ENCODE measurements around the gene RO60.
A peak's percentile ranks its signal among the peaks of the same experiment; 100 is the strongest.

RO60 gene

DNA sequence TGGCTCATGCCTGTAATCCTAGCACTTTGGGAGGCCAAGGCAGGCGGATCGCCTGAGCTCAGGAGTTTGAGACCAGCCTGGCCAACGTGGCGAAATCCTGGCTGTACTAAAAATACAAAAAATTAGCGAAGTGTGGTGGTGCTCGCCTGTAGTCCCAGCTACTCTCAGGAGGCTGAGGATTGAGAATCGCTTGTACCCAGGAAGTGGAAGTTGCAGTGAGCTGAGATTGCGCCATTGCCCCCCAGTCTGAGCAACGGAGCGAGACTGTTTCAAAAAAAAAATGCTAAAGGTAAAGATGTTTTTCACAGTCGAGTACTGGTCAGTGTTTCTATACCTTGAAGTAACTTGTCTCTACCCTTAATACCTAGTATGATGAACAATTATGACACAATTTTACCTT is 34.7 kb downstream of the RO60 start:
- H3K27me3 ChIP-seq (replicated peaks; ENCODE audit: insufficient read depth, low read length), result no peaks in the 10 kb centered on the region
- no peak overlapping the region for H3K27ac ChIP-seq (ENCODE audit: low read length)
- no peaks in the 10 kb centered on the region; the same call in 1 of the 2 replicates for H3K36me3 ChIP-seq (replicated peaks; ENCODE audit: insufficient read depth, low read length)
- TF ChIP-seq EZH2phosphoT487 (IDR thresholded peaks at IDR 0.05; ENCODE audit: low read length) (no peak), EZH2 (optimal IDR thresholded peaks at IDR 0.05; ENCODE audit: low read depth, low read length) (no peak)
- TF ChIP-seq, protein P1, sequence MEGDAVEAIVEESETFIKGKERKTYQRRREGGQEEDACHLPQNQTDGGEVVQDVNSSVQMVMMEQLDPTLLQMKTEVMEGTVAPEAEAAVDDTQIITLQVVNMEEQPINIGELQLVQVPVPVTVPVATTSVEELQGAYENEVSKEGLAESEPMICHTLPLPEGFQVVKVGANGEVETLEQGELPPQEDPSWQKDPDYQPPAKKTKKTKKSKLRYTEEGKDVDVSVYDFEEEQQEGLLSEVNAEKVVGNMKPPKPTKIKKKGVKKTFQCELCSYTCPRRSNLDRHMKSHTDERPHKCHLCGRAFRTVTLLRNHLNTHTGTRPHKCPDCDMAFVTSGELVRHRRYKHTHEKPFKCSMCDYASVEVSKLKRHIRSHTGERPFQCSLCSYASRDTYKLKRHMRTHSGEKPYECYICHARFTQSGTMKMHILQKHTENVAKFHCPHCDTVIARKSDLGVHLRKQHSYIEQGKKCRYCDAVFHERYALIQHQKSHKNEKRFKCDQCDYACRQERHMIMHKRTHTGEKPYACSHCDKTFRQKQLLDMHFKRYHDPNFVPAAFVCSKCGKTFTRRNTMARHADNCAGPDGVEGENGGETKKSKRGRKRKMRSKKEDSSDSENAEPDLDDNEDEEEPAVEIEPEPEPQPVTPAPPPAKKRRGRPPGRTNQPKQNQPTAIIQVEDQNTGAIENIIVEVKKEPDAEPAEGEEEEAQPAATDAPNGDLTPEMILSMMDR (IDR thresholded peaks at IDR 0.05; ENCODE audit: low read length), result no peak
- no peaks in the 10 kb centered on the region for H4K20me1 ChIP-seq (ENCODE audit: insufficient read depth, low read length)
- H3K4me3 ChIP-seq (ENCODE audit: low read length), result no peak overlapping the region
- no peak overlapping the region for H3K4me2 ChIP-seq (ENCODE audit: low read depth, low read length)
- no peaks in the 10 kb centered on the region for H3K4me1 ChIP-seq (ENCODE audit: low read length)
- no peaks in the 10 kb centered on the region for H3F3A ChIP-seq (ENCODE audit: insufficient read depth, low read length)
- H3K9me2 ChIP-seq (replicated peaks; ENCODE audit: insufficient read depth, low read length), result no peaks in the 10 kb centered on the region
- H3K9ac ChIP-seq (ENCODE audit: low read length), result no peak overlapping the region
- H3K9me3 ChIP-seq (replicated peaks; ENCODE audit: insufficient read depth, low read length), result no peaks in the 10 kb centered on the region
- no peak overlapping the region for H2AFZ ChIP-seq (ENCODE audit: low read length)
- DNase-seq, result no peak
- H3K79me2 ChIP-seq (ENCODE audit: low read length), result no peaks in the 10 kb centered on the region

DNA sequence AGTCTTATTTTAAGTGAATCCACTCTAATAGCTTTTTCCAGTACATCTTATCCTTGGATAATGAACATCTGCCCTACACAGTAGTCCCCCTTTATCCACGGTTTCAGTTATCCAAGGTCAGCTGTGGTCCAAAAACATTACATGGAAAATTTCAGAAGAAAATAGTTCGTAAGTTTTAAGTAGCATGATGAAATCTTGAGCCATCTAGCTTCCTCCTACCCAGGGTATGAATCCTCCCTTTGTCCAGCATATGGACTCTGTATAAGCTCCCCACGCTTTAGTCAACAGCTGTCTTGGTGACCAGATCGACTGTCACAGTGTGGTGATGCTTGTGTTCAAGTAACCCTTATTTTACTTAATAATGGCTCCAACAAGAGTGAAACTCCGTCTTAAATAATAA is 43.2 kb downstream of the RO60 start:
- Histone ChIP-seq H3K9me2 (replicated peaks; ENCODE audit: insufficient read depth, low read length) (no peaks in the 10 kb centered on the region), H3K4me3 (ENCODE audit: low read length) (no peak overlapping the region), H3K27me3 (replicated peaks; ENCODE audit: insufficient read depth, low read length) (no peaks in the 10 kb centered on the region), H2AFZ (ENCODE audit: low read length) (no peak overlapping the region), H3K79me2 (ENCODE audit: low read length) (peaks cover 34% of the 10 kb centered on the region), H3K9me3 (replicated peaks; ENCODE audit: insufficient read depth, low read length) (no peaks in the 10 kb centered on the region), H3K9ac (ENCODE audit: low read length) (no peak overlapping the region), H3K27ac (ENCODE audit: low read length) (no peak overlapping the region), H3K36me3 (replicated peaks; ENCODE audit: insufficient read depth, low read length) (no peaks in the 10 kb centered on the region), H3K4me2 (ENCODE audit: low read depth, low read length) (no peak overlapping the region), H4K20me1 (ENCODE audit: insufficient read depth, low read length) (no peaks in the 10 kb centered on the region), H3F3A (ENCODE audit: insufficient read depth, low read length) (peaks cover 16% of the 10 kb centered on the region; the same call in 1 of the 2 replicates), H3K4me1 (ENCODE audit: low read length) (peaks cover 15% of the 10 kb centered on the region)
- TF ChIP-seq EZH2phosphoT487 (IDR thresholded peaks at IDR 0.05; ENCODE audit: low read length), result no peak
- TF ChIP-seq EZH2 (optimal IDR thresholded peaks at IDR 0.05; ENCODE audit: low read depth, low read length), result no peak
- TF ChIP-seq, protein P1 (IDR thresholded peaks at IDR 0.05; ENCODE audit: low read length), result no peak
- DNase-seq, result no peak

DNA sequence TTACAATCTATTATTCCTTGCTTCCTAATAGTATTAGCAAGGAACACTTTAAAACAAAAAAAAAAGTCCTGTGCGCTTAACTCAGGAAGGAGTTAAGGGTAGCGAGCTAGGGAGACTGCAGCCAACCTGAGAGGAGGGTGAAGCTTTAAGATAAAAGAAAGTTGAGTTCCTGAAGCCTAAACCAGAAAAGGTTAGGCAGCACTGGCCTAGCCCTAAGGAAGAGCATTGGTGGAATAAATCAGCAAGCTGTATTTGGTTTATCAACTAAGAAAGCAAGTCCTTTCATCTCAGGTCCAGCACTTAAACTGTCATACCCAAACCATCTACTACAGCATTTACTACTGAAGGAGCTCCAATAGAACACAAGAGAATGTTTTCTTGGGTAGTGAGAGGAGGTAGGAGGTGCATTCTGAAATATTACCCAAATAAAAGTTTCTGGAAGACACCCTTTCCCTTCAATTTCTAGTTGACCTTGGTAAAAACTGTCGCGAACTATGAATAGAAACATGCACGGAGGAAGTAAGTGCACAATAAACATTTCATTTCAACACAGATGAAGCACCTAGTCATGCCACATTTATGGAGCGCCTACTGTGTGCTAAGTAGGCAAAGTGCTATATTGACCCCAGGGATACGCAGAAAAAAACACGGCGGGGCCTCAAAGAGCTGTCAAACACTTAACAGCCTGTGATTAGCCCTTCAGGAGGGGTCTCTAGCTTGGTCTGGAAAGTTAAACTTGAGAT is 44.5 kb downstream of the RO60 start:
- Histone ChIP-seq H3K4me2 (ENCODE audit: low read depth, low read length) (peak overlapping the region; percentile 88), H3K9ac (ENCODE audit: low read length) (peak overlapping the region; percentile 72), H3K36me3 (replicated peaks; ENCODE audit: insufficient read depth, low read length) (no peaks in the 10 kb centered on the region), H3K27me3 (replicated peaks; ENCODE audit: insufficient read depth, low read length) (no peaks in the 10 kb centered on the region), H3F3A (ENCODE audit: insufficient read depth, low read length) (peaks cover 16% of the 10 kb centered on the region; the same call in 1 of the 2 replicates), H4K20me1 (ENCODE audit: insufficient read depth, low read length) (no peaks in the 10 kb centered on the region), H3K9me2 (replicated peaks; ENCODE audit: insufficient read depth, low read length) (no peaks in the 10 kb centered on the region), H3K9me3 (replicated peaks; ENCODE audit: insufficient read depth, low read length) (no peaks in the 10 kb centered on the region), H3K27ac (ENCODE audit: low read length) (no peak overlapping the region; the same call in 1 of the 2 replicates), H2AFZ (ENCODE audit: low read length) (peak overlapping the region; percentile 71), H3K4me3 (ENCODE audit: low read length) (peak overlapping the region; percentile 83), H3K4me1 (ENCODE audit: low read length) (peaks cover 15% of the 10 kb centered on the region), H3K79me2 (ENCODE audit: low read length) (peaks cover 34% of the 10 kb centered on the region)
- DNase-seq, result no peak
- no peak for TF ChIP-seq EZH2 (optimal IDR thresholded peaks at IDR 0.05; ENCODE audit: low read depth, low read length)
- no peak for TF ChIP-seq EZH2phosphoT487 (IDR thresholded peaks at IDR 0.05; ENCODE audit: low read length)
- TF ChIP-seq, protein P1 (IDR thresholded peaks at IDR 0.05; ENCODE audit: low read length), result no peak

Measured in MM.1S (cell line).